GM23248 (cell line): Measurements from ENCODE around the gene GALNT2.

Experiments
- EZH2 ChIP-seq: fragments of 200-600 bp; sonication (generic); IDR thresholded peaks from 2 replicates; pipeline ENCODE4 v1.6.1; 2018; ENCODE audit warnings: antibody characterized with exemption, mild to moderate bottlenecking; ENCODE audit not compliant: insufficient read depth, poor library complexity, severe bottlenecking
- EZH2phosphoT487 ChIP-seq: fragments of 200-600 bp; sonication (generic); IDR thresholded peaks from 2 replicates; pipeline ENCODE4 v1.6.1; 2018; ENCODE audit warnings: antibody characterized with exemption, moderate library complexity, mild to moderate bottlenecking, low read depth; ENCODE audit not compliant: insufficient read depth

GRCh38 chr1:230139315-230139714, 72.3 kb downstream of the GALNT2 start:
- TF ChIP-seq EZH2phosphoT487, result no peak
- no peak for TF ChIP-seq EZH2
